Osteoblast (primary cell): ENCODE measurements around the gene NANOS1. TPM values are rescaled to one million over a fixed set of nuclear protein-coding genes. Genes with fewer than 3 reads are reported as not detected.

ENCODE experiments used
- DNase-seq: peaks from one replicate; pipeline ENCODE4 v3.0.0; 2011; ENCODE audit warnings: low spot score, mixed read lengths; ENCODE audit not compliant: insufficient read length; ENCODE audit errors: missing footprints
- H2AFZ ChIP-seq: 2 replicates; pipeline ENCODE4 v1.6.0; 2011; ENCODE audit warnings: mild to moderate bottlenecking, low read length
- H3K27ac ChIP-seq: 2 replicates; pipeline ENCODE4 v1.5.1; 2011; ENCODE audit warnings: mild to moderate bottlenecking, low read depth, low read length, moderate library complexity
- H3K27me3 ChIP-seq: 2 replicates; pipeline ENCODE4 v1.6.0; 2012; ENCODE audit warnings: mild to moderate bottlenecking, control low read depth, inconsistent platforms, low read length, moderate library complexity; ENCODE audit not compliant: insufficient read depth
- H3K36me3 ChIP-seq: 2 replicates; pipeline ENCODE4 v1.5.1; 2011; ENCODE audit warnings: mild to moderate bottlenecking, low read length, control low read depth, moderate library complexity; ENCODE audit not compliant: insufficient read depth
- H3K4me1 ChIP-seq: 2 replicates; pipeline ENCODE4 v1.5.1; 2011; ENCODE audit warnings: mild to moderate bottlenecking, low read length, control low read depth, moderate library complexity; ENCODE audit not compliant: insufficient read depth
- H3K4me2 ChIP-seq: 2 replicates; pipeline ENCODE4 v1.6.0; 2011; ENCODE audit warnings: mild to moderate bottlenecking, low read length; ENCODE audit not compliant: insufficient read depth
- H3K4me3 ChIP-seq: fragments of 200-600 bp; sonication (generic); 3 replicates; pipeline ENCODE4 v1.5.1; 2012; ENCODE audit warnings: mild to moderate bottlenecking, low read length, inconsistent platforms; ENCODE audit not compliant: insufficient read depth
- H3K79me2 ChIP-seq: 2 replicates; pipeline ENCODE4 v1.6.0; 2012; ENCODE audit warnings: mild to moderate bottlenecking, low read length, control low read depth, inconsistent platforms; ENCODE audit not compliant: insufficient read depth
- H3K9me3 ChIP-seq: 2 replicates; pipeline ENCODE4 v1.5.1; 2011; ENCODE audit warnings: low read depth, low read length, control low read depth
- H4K20me1 ChIP-seq: 2 replicates; pipeline ENCODE4 v1.6.0; 2012; ENCODE audit warnings: mild to moderate bottlenecking, low read length, control low read depth; ENCODE audit not compliant: insufficient read depth
- total RNA-seq: library from RNA; depleted of rRNA; stranded (reverse); fragments of >200 nt; gene quantifications from 2 replicates; pipeline ENCODE4 v1.2.3, GENCODE V29; 2012
- TF ChIP-seq, protein P1 (sequence below): IDR thresholded peaks from 2 replicates; pipeline ENCODE4 v1.5.1; 2011; ENCODE audit warnings: mild to moderate bottlenecking, low read depth, low read length, moderate library complexity; ENCODE audit errors: extremely low read depth

NANOS1 gene
- total RNA-seq, 1 donor, result 1.1 TPM

DNA sequence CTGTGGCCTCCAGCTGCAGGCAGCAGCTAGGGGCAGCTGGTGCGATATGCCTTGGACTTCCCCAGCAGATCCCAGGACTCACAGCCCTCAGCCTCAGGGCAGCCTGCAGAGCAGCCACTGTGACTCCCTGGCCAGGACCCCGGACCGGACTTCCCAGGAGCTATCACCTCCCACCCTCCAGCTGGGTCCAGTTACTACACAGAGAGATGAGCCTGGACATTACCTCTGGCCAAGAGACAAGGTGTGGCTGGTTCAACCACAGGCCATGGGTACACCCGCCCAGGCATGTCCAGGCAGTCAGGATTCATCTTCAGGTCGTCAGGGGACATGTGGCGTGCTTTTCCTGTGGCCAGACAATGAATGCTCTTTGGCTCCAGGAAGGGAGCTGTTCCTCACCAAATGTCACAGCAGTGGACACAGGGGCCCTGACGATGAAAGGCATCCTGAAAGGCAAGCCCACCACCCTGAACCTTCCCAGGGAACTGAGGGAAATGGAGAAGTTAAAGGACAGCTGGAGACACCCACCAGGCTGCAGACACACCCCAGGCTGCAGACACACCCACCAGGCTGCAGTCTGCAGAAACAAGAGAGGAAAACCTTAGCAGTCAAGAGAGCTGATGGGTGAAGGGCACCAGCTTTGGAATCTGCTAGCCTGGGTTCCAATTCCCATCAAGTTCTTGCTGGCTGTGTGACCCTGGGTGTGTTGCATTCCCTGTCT is 25.8 kb upstream of the NANOS1 start:
- Histone ChIP-seq H3K27me3 (peaks cover 29% of the 10 kb centered on the region), H4K20me1 (peaks cover 5% of the 10 kb centered on the region), H3K27ac (no peak overlapping the region), H3K4me3 (no peak overlapping the region), H3K9me3 (no peaks in the 10 kb centered on the region), H3K36me3 (no peaks in the 10 kb centered on the region), H3K4me2 (no peak overlapping the region), H3K4me1 (peaks cover 23% of the 10 kb centered on the region), H3K79me2 (no peaks in the 10 kb centered on the region), H2AFZ (no peak overlapping the region)
- TF ChIP-seq, protein P1, sequence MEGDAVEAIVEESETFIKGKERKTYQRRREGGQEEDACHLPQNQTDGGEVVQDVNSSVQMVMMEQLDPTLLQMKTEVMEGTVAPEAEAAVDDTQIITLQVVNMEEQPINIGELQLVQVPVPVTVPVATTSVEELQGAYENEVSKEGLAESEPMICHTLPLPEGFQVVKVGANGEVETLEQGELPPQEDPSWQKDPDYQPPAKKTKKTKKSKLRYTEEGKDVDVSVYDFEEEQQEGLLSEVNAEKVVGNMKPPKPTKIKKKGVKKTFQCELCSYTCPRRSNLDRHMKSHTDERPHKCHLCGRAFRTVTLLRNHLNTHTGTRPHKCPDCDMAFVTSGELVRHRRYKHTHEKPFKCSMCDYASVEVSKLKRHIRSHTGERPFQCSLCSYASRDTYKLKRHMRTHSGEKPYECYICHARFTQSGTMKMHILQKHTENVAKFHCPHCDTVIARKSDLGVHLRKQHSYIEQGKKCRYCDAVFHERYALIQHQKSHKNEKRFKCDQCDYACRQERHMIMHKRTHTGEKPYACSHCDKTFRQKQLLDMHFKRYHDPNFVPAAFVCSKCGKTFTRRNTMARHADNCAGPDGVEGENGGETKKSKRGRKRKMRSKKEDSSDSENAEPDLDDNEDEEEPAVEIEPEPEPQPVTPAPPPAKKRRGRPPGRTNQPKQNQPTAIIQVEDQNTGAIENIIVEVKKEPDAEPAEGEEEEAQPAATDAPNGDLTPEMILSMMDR, result no peak
- no peak for DNase-seq

DNA sequence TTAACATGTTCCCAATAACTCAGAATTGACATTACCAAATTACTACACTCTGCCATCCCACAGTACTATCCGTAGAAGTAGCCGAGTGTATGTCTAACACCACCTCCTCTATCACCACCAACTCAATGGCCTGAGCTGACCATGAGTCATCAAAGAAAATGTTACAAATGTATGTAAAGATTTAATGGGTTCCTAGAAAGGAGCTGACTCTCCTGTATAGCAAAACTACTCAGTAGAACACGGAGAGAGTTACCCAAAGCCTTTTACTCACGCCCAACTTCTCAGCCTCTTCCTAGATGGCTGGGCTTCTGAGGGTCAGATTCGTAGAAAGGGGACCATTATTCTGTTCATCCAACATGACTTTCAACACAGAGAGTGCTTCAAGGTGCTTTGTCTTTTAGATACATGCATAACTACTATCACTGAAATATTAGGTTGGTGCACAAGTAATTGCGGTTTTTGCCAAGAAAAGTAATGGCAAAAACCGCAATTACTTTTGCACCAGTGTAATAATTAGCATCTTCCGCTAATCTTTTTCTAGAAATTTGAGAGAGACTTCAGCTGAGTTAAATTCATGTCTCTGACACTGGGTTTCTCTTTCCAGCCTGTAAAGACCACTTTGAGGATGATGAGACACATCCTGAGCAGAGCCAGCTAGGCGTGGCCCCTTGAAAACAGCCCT is 24.0 kb upstream of the NANOS1 start:
- no peaks in the 10 kb centered on the region for H3K79me2 ChIP-seq
- H2AFZ ChIP-seq, result no peak overlapping the region
- H4K20me1 ChIP-seq, result peaks cover 5% of the 10 kb centered on the region
- H3K4me1 ChIP-seq, result peaks cover 23% of the 10 kb centered on the region
- no peak overlapping the region for H3K27ac ChIP-seq
- peak; percentile 88 for DNase-seq
- no peaks in the 10 kb centered on the region for H3K36me3 ChIP-seq
- H3K4me2 ChIP-seq, result no peak overlapping the region
- H3K9me3 ChIP-seq, result no peaks in the 10 kb centered on the region
- TF ChIP-seq, protein P1, result no peak
- H3K4me3 ChIP-seq, result no peak overlapping the region
- H3K27me3 ChIP-seq, result peaks cover 22% of the 10 kb centered on the region

DNA sequence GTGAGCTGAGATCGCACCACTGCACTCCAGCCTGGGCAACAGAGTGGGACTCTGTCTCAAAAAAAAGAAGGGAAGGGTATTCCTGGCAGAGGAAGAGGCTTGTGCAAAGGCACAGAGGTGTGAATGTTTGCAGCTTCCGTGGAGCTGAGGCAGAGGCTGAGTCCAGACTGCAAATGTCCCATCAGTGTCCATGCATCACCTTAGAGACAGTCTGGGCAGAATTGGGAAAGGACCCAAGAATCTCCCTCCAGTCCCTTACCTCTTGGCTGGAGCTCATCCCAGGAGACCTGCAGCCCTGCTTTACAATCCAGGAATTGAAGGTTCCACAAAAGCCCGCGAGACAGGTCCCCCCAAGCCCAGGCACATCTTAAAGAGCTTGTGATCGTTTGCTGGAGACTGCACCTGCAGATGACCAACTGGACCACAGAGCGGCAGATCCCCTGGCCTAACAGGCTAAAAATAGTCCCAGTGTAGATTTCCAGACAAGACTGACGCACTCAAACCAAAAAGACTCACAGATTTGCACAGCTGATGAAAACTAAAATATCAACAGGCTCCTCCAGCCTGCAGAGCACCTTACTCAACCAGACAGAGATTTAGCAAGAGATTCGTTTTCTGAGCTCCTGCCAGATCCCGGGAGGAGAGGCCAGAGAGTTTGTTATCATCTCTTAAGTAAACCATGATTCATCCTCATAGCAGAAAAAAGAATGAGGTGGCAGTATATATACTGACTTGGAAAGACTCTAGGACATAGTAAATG is 22.9 kb upstream of the NANOS1 start:
- no peaks in the 10 kb centered on the region for H3K9me3 ChIP-seq
- H3K4me2 ChIP-seq, result peak overlapping the region; percentile 52
- no peaks in the 10 kb centered on the region for H3K79me2 ChIP-seq
- peaks cover 24% of the 10 kb centered on the region for H3K27me3 ChIP-seq
- DNase-seq, result peak; percentile 95
- H4K20me1 ChIP-seq, result peaks cover 5% of the 10 kb centered on the region
- TF ChIP-seq, protein P1, result peak; percentile 20
- peak overlapping the region; percentile 44 for H3K27ac ChIP-seq
- no peaks in the 10 kb centered on the region for H3K36me3 ChIP-seq
- H3K4me3 ChIP-seq, result no peak overlapping the region
- H2AFZ ChIP-seq, result no peak overlapping the region
- H3K4me1 ChIP-seq, result peaks cover 23% of the 10 kb centered on the region

DNA sequence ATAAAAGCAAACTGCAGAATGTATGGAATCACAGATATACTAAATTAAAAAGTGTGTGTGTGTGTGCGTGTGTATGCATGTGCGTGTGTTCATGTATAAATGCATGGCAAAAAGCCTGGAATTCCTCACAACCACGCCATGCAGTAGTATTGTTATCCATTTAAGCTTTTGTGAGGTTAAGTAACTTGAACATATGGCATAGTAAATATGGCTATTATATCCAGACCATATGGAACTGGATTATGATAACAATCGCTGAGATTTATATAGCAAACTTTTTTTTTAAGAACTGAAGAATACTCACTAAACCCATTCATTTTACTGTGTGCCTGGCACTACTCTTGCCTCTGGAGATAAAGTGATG is 22.3 kb upstream of the NANOS1 start:
- H2AFZ ChIP-seq, result no peak overlapping the region
- peaks cover 5% of the 10 kb centered on the region for H4K20me1 ChIP-seq
- no peak overlapping the region for H3K4me3 ChIP-seq
- H3K9me3 ChIP-seq, result no peaks in the 10 kb centered on the region
- no peak overlapping the region for H3K27ac ChIP-seq
- H3K79me2 ChIP-seq, result no peaks in the 10 kb centered on the region
- H3K36me3 ChIP-seq, result no peaks in the 10 kb centered on the region
- H3K4me1 ChIP-seq, result peaks cover 23% of the 10 kb centered on the region
- TF ChIP-seq, protein P1, result no peak
- peak overlapping the region; percentile 52 for H3K4me2 ChIP-seq
- DNase-seq, result no peak
- H3K27me3 ChIP-seq, result peaks cover 20% of the 10 kb centered on the region
